Limb (tissue), 2 donors: ENCODE results near the gene FBLN1.
"Not testable (repeated sequence)": the region's sequence is repeated elsewhere in the genome, so short reads cannot be mapped to it uniquely, and the experiment has no call there.

Experiments used
- DNase-seq, 2 donors: peaks; one replicate each; pipeline ENCODE4 v3.0.0-alpha.2; 2016; ENCODE audit errors: extremely low spot score in 2 of 2

FBLN1 gene

GRCh38 chr22:45548247-45548840 is 45.7 kb downstream of the FBLN1 start:
- DNase-seq, result no peak

DNA sequence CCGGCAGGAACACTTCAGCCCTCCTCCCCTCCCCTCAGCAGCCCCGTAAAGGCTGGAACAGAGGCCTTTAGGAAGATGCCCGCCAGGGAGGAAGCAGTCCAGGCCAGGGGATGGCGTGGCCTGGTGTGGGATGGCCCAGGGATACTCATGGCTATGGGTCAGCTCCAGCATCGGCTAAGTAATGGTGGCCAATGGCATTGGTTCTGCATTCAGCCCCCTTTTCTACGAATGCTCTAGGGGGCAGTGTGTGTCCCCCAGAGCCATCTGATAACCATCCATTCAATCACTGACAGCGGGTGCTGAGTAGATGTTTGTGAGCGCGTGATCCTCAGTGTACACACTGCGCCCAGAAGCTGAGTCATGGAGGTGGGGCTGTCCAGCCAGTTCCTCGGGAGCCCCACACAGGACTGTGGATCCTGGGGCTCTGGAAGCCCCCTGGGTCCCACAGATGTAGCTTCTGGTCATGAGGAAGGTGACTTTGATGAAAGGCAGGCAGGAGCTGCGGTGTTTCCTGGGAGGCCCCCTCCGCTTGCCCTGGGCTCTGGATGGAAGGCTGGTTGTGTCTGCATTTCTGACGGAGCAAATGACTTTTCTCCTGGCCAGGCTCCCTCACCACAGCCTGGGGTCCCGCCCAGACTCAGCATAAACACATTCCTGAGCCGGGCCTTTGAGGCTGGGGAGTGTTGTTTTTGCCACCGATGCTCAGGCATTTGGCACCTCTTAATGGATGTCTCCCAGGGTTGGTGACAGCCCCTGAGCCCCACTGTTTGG is 46.5 kb downstream of the FBLN1 start:
- no peak for DNase-seq

DNA sequence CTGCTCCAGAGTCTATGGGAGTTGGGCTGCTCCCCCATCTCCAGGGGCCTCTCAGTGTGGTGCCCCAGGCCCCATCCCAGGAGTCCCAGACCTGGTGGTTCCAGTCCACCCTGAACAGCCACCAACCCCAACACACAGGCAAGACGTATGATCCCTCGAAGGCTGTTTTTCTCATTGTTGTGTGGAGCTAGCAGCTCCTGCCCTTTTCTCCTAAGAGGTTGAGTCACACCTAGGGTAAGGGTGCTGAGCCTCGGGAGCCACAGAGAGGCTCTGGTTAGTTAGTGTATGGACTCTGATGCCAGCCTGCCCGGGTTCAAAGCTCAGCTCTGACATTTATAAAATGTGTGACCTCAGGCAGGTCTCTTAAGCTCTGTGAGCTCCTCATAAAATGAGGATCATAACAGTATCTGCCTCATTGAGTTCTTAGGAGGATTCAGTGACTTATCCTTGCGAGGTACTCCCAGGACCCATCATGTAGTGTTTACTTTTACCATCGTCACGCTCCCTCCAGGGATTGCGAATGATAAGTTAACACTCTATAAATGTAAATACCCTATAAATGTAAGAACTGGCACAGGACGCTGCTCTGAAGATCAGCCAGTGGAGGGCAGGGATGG is 47.2 kb downstream of the FBLN1 start:
- DNase-seq, result no peak

DNA sequence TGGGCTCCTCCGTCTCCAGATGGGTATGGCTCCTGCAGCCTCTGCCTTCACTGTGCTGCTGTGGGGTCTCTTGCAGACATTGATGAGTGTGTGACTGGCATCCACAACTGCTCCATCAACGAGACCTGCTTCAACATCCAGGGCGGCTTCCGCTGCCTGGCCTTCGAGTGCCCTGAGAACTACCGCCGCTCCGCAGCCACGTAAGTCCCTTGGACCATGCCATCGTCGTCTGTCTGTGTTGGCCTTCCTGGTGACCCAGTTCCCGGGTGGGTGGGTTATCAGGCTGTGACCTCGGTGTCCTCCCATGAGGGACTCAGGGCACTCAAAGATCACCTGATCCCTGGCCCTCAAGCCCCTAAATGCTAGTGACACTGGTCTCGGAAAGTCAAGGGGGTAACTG is 47.7 kb downstream of the FBLN1 start:
- no peak for DNase-seq

DNA sequence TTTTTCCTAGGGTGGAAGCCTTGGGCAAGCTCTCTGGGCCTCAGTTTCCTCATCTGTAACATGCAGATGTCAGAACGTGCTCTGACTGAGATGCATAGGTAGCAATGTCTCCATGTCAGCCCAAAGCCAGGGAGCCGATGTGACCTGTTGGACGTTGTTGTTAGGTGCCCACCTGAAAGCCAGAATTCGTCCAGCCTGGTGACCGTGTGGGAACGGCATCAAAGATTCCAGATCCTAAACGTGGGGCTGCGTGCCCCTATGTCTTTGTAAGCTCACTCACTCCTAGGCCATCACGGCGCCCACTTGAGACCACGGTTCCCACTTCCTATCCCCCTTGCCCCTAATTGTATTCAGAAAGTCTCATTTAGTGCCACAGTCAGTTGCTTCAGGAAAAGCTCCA is 48.2 kb downstream of the FBLN1 start:
- DNase-seq, result no peak

GRCh38 chr22:45551310-45552016 is 48.8 kb downstream of the FBLN1 start:
- DNase-seq, result no peak

DNA sequence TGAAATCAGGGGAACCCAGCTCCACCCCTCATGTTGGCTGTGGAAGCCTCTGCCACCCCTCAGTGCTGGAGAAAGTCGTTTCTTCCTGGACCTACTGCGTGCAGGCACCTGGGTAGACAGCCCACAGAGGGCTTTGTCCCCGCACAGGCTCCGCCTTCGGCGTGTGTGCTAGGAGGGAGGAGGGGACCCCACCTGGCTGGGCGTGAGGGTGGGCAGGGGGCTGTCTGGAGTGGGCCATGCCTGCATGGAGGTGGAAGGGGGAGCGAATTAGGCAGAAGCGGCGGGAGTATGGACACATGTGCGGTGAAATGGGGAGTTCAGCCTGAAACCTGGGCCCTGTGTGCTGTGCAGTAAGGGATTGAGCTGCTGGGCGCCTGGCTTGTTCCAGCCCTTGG is 49.3 kb downstream of the FBLN1 start:
- DNase-seq, result no peak

DNA sequence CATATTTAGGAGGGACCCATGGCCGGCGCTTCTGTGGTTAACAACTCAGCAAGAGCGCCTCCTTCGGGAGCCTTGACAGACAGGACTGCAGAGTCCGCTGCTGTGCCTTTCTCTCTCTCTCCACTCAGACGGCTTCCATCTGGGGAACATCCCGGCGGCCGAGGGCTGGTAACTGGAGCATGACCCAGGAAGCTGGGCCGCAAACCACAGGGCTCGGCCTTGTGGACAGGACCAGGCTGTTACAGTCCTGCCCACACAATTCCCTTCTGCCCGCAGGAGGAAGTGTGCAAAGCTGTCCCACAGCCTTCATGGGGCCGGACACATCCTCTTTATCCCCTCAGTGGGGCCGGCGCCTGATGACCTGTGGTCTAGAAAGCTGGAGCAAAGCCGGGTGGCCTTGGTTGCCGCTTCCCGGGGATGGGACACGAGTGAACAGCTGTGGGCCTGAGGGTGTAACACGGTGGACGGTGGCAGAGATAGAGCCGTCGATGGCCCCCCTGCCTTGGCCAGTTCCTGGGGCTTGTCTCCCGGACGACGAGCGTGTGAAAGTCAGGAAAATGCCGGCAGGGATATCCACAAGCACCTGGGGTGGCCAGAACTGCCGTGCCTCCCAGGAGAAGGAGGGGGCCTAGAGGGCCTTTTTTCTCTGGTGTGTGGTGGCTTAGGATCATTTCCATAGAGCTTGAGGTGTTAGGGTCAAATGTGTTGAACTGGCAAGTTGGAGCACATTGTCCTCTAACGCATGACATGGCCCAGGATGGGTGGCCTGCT is 50.1 kb downstream of the FBLN1 start:
- peak in 1 of 2 donors; percentile 59 for DNase-seq

DNA sequence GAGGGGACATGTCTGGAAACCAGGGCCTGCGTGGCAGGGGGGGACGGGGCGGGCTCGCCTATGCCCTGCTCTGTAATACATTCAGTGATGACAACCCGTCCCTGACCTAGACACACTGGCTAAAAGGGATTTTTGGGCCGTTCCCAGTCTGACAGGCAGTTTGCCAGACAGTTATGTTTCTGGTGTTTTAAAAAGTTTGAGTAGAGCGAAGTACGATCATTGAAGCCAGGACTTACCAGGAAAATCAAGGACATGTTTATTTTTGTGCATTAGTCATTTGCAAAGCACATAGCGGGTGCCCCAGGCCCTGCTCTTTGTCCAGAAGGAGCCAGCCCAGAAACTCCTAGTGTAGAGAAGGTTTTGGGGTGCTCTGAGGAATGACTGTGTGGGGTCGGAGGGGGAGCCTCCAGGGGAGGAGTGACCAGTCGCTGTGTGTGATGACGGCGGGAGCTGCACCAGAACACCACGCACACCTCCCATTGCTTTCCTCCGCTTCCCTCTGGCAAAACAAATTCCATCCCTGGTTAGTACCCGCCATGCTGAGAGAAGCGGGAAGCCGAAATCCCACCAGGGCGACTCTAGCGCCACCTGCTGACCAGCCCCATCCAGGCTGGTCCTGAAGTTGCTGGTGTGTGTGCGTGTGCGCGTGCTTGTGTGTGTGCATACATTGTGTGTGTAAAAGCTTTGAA is 50.8 kb downstream of the FBLN1 start:
- DNase-seq, result peak; percentile 86 to 94

DNA sequence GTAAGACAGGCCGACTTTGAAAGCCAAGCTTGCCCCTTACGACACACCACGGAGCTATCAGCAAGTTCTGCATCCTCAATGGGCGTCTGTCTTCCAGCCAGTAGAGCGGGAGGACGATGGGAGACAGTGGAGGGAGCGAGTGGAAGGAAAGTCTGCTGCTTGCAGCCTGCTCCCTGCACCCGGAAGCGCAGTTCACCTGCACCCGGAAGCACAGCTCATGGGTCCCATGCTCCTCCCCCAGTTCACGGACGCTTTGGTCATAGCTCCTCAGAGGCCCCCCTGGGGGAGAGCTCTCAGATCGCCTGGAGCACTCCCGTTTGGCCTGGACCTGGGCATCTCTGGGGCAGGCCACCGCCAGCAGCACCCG is 51.3 kb downstream of the FBLN1 start:
- no peak for DNase-seq

- DNase-seq, result no peak
These were observed 52.2 kb downstream of the FBLN1 start for GRCh38 chr22:45554861-45555260.

DNA sequence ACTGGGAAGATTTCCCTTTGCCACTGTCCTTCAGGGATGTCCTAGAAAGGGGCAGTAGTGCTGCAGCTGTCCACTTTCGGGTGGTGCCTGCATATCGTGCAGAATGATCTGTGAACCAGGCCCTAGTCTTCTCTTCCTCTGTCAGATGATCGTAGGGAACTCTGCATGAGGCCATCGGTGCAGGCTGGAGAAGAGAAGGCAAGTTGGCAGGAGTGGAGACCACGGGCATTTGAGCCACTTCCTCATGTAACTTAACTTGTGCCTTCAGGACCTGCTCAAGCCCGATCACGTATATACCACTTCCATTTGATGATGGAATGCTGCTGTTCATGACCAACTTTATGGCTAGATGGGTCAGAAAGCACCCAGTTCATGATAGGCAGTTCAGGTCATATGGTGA is 55.2 kb downstream of the FBLN1 start:
- not testable (repeated sequence) for DNase-seq

GRCh38 chr22:45560092-45560491 is 57.4 kb downstream of the FBLN1 start:
- not testable (repeated sequence) for DNase-seq

GRCh38 chr22:45560761-45561160 is 58.1 kb downstream of the FBLN1 start:
- not testable (repeated sequence) for DNase-seq

DNA sequence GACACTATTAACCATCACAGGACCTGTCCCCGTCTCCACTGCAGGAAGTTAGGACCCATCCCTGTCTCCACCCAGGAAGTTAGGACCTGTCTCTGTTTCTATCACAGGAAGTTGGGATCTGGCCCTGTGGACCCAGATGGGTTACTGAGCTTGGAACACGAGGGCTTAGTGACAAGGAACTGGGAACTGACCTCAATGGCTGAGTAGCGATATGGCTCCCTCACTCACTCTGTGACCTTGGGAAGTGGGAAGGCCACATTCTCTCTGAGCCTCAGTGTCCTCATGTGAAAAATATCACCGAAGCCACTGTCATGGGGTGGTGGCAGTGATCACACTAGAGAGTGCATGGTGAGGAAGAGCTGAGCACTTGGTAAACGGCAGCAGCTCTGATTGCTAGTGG is 59.4 kb downstream of the FBLN1 start:
- DNase-seq, result no peak

GRCh38 chr22:45562537-45563361 is 60.1 kb downstream of the FBLN1 start:
- no peak for DNase-seq

GRCh38 chr22:45563362-45564040 is 60.8 kb downstream of the FBLN1 start:
- DNase-seq, result no peak

DNA sequence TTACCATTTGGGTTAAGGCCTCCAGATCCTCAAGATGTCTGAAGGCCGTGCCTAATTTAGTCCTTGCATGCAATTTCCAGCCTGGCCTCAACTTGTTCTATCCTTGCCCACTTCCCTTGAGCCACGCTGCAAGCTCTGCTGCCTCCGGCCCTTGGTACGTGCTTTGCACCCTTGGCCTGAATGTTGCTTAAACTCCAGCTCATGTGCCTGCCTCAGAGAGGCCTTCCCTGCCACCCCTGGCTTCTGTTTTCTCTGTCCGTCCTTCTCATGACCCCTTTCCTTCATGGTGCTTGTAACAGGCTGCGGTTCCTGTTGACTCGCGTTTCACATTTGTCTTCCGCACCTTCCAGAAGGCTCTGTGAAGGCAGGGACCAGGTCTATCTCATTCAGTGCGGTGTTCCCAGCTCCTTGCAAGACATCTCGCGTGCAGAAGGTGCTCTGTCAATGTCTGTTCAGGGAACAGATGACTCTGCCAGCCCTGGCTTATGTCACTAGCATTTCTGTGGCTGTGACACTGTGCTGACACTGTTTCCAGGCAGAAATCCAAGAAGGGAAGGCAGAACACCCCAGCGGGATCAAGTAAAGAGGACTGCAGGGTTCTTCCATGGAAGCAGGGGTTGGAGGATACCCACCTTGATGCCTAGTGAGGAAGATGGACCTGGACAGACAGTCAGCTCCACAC is 61.8 kb downstream of the FBLN1 start:
- DNase-seq, result no peak

GRCh38 chr22:45565171-45565570 is 62.5 kb downstream of the FBLN1 start:
- DNase-seq, result no peak
